Activated T-cell treated with anti-CD3 and anti-CD28 coated beads, Interleukin-2, amount 50 U/mL, for 1 hour (primary cell): Measurements from ENCODE around the gene DGCR2.
"Not testable (repeated sequence)": the region's sequence is repeated elsewhere in the genome, so short reads cannot be mapped to it uniquely, and the experiment has no call there.

Experiments used
- DNase-seq: peaks from one replicate; pipeline ENCODE4 v3.0.0-alpha.2; 2020

The DGCR2 gene

DNA sequence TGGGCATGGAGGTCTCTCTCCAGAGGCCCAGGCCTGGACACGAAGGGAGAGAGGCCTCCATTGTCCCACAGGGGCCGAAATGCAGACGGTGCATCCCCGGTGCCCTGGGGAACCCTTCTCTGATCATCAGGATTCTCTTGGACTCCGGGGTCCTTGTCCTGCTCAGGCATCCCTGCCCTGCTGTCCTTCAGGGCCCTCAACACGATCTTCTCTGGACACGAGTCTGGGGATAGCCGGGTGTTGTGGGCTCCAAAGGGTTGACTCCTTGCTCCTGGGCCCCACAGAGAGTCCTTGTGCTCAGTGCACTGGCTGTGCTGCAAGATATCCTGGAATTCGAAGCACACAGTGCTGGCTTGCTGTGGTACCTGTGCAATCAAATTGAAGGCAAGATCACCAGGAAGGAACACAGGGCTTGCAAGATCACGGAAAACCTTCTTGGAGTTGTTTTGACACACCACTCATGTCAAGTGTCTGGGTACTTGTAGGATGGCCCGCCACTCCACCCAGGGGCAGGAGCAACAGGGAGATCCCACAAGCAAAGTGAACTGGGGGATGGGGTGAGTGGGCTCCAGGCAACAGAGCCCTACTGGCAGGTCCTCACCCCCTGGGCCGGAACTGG lies 124.8 kb downstream of the DGCR2 start:
- DNase-seq, result no peak

DNA sequence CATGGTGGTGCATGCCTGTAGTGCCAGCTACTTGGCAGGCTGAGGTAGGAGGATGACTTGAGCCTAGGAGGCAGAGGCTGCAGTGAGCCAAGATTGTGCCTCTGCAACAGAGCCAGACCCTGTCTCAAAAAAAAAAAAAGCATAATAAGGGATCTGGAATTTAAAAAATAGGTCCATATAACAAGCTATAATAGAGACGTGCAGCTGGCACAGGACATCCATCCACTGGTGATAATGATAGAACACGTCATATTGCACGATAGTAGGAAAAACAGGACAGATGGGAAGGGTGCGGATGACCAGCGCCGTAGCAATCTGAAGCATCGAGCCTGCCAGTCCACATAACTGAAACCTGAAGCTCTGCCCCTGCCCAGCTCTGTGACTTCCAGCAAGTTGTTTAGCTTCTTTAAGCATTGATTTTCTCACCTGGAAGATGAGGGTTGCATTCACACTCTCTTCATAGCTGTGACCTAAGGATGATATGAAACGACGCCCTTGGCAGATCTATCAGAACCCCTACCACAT lies 125.8 kb downstream of the DGCR2 start:
- no peak for DNase-seq

DNA sequence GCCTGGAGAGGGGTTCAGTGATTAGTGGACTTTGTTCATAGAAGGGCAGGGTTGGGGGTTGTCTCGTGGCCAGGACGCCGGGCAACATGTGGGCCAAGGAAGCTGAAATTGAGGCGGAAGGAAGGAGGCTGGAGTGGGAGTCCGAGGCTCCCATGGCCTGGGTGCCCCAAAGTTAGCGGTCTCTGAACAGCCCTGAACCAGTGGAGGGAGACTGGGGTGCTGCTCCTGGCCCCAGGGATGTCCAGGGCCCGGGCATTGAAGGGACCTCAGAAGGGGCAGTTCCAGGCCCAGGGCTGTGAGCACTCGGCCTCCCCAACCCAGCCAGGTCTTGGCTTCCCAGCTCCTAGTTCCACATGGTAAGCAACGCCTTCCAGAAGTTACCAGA lies 126.9 kb downstream of the DGCR2 start:
- DNase-seq, result no peak

DNA sequence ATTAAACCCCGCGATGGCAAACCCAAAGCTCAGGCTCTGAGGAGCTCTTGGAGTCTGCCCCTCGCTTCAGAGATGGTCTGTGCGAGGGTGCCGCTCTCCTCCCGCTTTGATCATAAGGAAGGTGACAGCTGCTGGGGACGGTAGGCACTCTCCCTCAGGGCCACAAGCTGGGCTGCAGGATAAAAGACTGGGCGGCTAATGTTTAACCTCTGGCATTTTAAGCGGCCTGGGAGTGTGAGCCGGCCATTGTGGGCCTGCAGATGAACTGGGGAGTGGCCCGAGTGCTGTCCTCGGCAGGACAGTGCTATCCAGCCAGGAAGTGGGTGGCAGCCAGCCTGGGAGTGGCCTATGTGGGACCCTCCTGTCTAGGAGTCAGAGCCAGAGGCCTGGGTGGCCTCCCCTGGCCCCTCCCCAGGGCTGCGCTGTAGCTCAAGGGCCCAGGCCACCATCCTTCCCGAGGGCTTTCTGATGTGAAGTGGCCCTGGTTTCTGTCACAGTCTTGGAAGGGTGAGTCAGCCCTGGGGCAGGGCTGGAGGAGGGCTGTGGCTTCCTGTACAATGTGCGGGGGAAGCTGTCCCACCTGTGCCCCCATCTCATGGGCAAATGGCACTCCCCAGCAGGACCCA lies 127.4 kb downstream of the DGCR2 start:
- no peak for DNase-seq

DNA sequence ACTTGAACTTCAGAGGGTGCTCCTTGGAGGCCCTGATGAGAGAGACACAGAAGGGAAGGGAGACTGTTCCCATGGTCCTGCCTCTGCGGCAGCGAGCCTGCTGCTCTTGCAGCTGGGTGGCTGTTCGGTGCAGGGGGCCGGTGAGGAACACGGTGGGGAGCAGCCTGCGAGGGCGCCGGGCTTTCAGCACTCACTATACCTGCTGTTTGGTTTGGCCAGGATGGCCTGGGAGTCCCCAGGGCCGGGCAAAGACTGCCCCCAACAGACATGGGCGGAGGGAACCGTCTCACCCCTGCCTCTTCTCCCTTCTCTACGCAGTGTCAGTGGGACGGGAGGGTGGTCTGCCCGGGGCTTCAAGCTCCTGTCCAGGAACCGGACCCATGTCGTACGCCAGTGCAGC lies 128.2 kb downstream of the DGCR2 start:
- no peak for DNase-seq

DNA sequence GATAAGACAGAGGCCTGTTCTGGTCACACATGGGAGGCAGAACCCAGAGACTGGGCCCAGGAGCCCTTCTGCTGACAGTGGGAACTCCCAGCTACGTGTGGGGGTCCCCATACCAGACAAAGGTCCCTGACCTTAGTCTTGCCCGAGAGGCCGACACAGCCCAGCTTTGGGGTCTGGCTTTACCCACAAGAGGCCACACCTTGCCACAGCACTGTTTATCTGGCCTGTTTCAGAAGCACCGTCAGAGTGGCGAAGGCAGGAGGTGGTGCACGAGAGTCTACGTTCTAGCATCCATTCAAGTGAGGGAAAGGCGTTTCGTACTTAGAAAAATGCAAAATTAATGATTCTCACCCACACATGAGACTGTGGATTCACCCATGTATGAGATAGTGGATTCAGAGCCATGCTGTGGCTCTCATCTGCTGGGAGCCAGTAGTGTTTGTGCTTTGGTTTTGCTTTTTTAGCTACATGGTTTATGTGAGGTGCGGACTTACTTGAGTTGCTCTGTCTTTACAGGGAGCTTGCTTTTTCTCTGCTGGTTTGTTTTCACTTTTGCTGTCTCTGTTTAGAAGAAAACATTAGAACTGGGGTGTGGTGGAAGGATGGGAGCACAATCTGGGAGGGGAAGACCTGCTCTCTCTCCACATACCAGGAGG lies 129.5 kb downstream of the DGCR2 start:
- DNase-seq, result no peak

DNA sequence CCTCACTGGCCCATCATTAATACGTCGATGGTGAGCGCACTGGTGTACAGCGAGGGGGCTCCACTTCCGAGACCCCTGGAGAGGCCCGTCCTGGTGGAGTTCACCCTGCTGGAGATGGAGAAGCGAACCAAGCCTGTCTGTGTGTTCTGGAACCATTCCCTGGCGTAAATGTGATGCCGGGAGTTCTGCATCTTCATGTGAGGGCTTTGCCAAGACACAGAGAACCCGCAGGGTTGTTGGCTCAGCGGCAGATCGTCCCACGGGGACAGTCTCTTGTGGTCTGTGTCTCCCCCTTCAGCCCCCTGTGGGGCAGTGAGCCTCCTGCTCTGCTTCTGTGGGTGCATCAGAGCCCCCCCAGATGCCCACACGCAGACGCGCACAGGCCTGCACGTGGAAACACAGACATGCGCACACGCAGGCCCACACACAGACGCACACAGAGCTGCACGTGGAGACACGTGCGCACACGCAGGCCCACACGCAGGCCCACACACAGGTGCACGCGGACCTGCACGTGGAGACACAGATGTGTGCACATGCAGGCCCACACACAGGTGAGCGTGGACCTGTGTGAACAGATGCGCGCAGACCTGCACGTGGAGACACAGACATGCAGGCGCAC lies 130.3 kb downstream of the DGCR2 start:
- DNase-seq, result no peak

DNA sequence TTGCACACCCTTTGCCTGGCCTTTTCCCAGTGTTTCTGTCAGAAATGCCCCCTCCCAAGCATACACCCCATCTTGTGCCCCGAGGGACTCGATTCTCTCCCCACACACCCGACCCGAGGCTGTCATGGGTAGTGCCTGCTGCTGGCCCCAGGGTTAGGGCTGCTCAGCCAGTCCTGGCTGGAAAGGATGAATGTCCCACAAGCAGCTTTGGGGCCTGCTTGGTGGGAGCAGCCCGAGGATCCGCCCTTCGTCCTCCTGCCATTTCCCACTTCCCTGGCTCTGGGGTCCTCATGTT lies 131.1 kb downstream of the DGCR2 start:
- no peak for DNase-seq

DNA sequence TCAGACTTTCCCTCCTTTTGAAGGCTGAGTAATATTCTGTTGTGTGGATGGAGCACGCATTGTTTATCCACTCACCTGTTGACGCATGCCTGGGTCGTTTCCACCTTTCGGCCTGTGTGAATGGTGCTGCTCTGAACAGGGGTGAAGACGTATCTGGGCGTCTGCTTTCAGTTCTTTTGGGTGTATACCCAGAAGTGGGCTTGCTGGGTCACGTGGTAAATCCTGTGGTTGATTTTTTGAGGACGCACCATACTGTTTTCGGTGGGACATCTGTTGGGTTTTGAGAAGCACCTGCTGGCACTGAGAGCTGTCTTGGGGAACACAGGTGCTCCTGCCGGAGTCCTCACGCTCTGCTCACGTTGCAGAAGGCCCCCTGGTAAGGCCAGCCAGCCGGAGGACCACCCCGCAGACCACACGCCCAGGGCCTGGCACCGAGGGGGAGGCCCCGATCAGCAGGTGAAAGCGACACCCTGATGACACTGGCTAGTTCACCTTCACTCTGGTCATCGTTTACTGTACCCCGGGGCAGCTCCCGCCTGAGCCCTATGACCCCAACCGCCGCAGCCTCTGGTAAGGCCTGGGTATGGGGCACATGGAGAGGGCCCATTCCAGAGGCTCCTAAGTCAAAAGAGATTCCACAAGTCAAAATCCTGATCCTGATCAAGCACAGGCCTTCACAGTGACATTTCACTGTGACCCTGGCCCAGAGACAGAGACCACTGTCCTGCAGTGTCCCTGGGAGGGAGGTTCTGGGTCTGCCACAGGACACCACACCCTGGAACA lies 131.7 kb downstream of the DGCR2 start:
- DNase-seq, result no peak

DNA sequence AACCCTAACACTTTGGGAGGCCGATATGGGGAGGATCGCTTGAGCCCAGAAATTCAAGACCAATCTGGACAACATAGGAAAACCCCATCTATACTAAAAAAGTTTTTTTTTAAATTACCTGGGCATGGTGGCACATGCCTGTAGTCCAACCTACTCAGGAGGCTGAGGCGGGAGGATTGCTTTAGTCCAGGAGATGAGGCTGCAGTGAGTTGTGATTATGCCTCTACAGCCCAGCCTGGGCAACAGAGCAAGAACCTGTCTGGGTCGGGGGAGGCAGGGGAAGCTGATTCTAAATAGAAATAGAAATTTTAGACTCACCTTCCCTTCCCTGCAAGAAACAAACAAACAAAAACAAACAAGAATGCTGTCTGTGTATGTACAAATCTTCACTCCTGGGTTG lies 133.3 kb downstream of the DGCR2 start:
- DNase-seq, result no peak

DNA sequence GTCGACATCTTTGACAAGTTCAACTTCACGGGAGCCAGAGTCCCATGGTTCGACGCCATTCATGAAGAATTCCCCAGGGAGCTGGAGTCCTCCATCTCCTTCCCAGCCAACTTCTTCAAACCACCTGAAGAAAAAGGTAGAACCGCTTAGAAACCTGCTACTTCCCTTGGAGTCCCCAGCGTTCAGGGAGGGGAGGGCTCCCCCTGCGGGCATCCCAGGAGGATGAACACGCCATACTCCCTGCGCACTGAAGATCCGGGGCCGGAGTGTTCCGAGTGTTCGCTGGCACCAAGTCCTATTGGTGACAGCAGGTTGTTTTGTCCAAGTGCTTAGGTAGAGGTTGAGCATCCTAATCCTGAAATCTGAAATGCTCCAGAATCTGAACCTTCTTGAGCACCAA lies 134.4 kb downstream of the DGCR2 start:
- DNase-seq, result no peak

DNA sequence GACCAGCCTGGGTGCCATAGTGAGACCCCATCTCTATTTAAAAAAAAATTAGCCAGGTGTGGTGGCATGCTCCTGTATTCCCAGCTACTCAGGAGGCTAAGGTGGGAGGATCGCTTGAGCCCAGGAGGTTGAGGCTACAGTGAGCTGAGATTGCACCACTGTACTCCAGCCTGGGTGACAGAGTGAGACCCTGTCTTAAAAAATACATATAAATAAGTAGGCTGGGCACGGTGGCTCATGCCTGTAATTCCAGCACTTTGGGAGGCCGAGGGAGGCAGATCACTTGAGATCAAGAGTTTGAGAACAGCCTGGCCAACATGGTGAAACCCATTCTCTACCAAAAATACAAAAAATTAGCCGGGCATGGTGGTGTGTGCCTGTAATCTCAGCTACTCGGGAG lies 135.1 kb downstream of the DGCR2 start:
- DNase-seq, result not testable (repeated sequence)
